Measurements from ENCODE around the gene OLFM1.

DNA sequence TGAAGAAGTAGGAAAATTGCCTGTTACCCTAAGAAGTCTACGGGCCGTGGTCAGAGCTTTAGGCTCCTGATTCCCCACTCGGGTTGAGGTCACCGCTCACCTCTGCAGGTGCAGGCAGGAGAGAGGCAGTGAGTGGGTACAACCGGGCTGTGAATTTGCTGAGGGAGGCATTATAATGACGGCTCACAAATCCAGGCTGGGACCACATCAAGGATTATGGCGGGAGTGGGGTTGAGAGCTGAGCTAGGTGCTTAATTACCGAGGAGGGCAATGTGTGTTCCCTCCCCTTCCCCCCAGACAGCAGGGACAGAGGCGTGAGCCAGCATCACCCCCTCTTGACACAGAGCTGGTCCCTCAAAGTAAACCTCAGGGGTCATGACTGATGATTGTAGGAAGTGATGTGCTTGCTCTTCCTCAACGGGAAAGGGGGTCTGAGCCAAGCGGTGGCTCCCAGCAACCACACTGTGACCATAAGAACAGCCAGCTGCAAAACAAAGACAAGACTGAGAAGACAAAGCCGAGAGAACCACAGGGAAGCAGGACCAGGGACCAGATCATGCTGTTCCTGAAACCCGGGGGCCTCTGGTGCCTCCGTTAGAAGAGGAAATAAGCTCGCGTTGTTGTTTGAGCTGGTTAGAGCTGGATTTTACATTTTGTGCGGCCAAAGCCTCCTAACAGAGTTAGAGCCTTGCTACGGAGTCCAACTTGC, 77.7 kb downstream of the OLFM1 start:
- TF ChIP-seq CTCF (IDR thresholded peaks at IDR 0.05; ENCODE audit: low read depth, low read length, missing input control) (no peak), RXRA (IDR thresholded peaks at IDR 0.05) (no peak), SP1 (IDR thresholded peaks at IDR 0.05) (no peak), MAX (IDR thresholded peaks at IDR 0.05) (no peak), ZBTB33 (IDR thresholded peaks at IDR 0.05) (no peak), TAF1 (conservative IDR thresholded peaks at IDR 0.05) (no peak)

Measured in liver (tissue), 3 donors.